SK-MEL-5 (cell line): Measurements from ENCODE around the gene PQBP1. TPM values are rescaled to one million over a fixed set of nuclear protein-coding genes. Genes with fewer than 3 reads are reported as not detected.
A peak's percentile ranks its signal among the peaks of the same experiment; 100 is the strongest.

Experiments
- DNase-seq: peaks from one replicate; pipeline ENCODE4 v3.0.0-alpha.2; 2016; ENCODE audit warnings: low read depth, low spot score
- in situ Hi-C: cut with HindIII; loops from 2 replicates; pipeline ENCODE4 v1.10.0; 2016; ENCODE audit warnings: low sequenced_read_pairs, high pct_unique_total_duplicates, low pct_unique_long_range_greater_than_20kb
- total RNA-seq: library from RNA; depleted of rRNA; stranded (reverse); fragments of >200 nt; shearing (Covaris generic); gene quantifications from 2 replicates; pipeline ENCODE4 v1.2.3, GENCODE V29; 2014

PQBP1 gene
- total RNA-seq, 1 experiment from 2014 or later: 50.3 TPM

DNA sequence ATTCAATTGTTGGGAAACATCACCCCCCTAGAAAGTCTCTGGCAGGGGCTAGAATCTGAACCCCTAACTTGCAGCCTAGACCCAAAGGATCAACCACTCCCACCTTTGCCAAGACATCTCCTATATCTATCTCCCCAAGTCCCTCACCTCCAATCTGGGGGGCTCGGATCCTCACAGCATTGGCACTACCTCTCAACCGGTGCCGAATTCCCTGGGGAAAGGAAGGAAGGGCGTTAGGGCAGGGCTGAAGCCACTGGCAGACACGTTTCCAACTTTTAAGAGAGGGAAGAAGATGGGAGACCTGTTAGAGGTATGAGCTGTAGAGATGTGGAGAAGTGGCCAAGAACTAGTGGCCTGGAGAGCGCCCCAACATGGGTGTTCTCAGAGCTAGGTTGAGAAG is 2.8 kb upstream of the PQBP1 start:
- DNase-seq: no peak
- in situ Hi-C loops: no loop called here

DNA sequence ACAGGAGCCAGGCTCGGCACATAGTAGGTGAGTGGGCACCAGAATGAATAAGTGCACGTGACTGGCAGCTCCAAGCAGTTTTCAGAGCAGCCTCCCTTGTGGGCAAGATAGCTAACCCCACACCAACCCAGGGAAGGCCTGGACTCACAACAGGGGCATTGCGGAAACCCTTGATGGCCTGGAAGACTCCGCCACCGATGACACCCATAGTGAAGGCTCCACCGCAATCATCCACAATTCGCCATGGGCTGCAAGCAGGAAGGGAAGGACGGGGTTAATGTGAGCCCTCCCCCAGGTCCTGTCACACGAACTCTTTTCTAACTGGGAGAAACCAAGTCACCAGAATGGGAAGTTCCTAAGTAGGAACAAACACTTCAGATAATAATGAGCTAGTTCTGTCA is 1.1 kb upstream of the PQBP1 start:
- peak; percentile 29 for DNase-seq
- in situ Hi-C loops: no loop called here

DNA sequence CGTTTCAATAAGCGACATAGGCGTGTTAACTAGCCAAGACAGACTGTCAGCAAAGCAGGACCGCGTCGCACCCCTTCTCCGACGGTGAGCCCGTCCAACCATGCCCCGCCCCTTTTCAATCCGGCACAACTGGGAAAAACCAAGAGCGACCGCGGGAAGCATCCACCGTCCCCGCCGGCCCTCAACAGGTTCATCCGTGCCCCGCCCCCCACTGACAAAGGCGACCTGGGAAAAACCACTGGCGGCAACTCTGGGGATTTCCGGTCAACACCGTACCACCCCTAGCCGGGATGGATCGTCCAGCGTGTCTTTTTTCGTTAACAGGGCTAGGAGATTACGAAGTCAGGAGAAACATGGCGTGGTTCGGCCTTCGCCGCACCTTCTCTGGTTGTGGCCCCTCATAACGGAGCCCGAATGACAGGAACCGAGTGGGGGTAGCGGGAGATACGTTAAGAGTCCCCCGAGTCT is 539 bp upstream of the PQBP1 start:
- in situ Hi-C loops: no loop called here
- peak; percentile 65 for DNase-seq

DNA sequence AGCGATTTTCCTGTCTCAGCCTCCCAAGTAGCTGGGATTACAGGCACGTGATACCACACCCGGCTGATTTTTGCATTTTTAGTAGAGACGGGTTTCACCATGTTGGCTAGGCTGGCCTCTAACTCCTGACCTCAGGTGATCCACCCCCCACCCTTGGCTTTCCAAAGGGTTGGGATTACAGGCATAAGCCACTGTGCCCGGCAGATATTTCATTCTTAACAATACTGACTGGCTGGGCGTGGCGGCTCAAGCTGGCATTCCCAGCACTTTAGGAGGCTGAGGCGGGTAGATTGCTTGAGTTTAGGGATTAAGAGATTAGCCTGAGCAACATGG is 1.3 kb downstream of the PQBP1 start:
- DNase-seq: no peak
- in situ Hi-C loops: no loop called here

DNA sequence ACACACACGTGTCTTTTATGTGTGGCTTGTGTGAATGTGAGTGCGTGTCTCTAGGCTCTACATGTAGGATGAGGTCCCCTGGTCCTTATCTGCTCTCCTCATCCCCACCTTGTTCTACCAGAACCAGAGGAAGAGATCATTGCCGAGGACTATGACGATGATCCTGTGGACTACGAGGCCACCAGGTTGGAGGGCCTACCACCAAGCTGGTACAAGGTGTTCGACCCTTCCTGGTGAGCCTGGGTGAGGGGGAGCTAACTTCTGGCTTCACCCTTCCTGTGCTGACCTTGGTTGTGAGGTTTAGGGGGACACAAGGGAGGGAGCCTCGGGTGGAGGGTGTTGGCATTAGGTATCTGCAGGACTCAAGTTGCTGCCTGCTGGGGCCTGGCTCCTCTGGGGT is 3.3 kb downstream of the PQBP1 start:
- in situ Hi-C loops: no loop called here

DNA sequence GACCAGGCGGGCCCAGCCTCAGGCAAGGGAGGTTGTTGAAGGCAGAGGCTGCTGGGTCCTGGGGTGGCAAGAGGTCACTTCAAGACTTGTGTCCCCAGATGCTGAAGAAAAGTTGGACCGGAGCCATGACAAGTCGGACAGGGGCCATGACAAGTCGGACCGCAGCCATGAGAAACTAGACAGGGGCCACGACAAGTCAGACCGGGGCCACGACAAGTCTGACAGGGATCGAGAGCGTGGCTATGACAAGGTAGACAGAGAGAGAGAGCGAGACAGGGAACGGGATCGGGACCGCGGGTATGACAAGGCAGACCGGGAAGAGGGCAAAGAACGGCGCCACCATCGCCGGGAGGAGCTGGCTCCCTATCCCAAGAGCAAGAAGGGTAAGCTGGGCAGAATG is 4.4 kb downstream of the PQBP1 start:
- in situ Hi-C loops: no loop called here
- no peak for DNase-seq

More for the DNA sequence above, 3.3 kb downstream of the PQBP1 start:
- DNase-seq: no peak

DNA sequence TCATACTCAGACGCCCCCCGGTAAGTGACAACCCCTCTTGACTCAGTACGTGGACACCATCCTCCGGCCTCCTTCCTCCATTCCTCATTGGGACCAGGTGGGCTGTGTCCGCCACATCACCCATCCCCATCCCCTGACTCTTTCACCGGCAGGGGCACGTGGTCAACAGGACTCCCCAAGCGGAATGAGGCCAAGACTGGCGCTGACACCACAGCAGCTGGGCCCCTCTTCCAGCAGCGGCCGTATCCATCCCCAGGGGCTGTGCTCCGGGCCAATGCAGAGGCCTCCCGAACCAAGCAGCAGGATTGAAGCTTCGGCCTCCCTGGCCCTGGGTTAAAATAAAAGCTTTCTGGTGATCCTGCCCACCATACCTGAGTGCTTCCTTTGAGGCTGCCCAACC is 5.0 kb downstream of the PQBP1 start:
- in situ Hi-C loops: no loop called here
- no peak for DNase-seq

DNA sequence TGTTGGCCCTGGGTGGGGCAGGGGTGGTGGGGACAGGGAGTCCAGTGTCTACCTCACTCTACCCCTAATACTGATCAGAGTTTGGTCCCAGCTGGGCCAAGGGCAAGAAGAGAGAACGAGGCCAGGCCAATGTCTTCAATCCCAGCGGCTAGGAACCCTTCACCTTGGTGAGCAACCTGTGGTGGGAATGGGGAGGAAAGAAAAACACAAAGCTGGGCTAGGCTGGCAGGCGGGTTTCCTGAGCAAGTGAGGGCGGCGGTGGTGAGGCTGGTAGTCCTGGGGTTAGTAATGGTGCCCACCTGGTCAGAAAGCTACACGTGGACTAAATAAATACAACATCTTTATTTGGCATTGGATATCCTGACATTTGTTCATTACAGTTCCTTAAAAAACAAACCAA is 5.6 kb downstream of the PQBP1 start:
- no peak for DNase-seq
- in situ Hi-C loops: no loop called here

DNA sequence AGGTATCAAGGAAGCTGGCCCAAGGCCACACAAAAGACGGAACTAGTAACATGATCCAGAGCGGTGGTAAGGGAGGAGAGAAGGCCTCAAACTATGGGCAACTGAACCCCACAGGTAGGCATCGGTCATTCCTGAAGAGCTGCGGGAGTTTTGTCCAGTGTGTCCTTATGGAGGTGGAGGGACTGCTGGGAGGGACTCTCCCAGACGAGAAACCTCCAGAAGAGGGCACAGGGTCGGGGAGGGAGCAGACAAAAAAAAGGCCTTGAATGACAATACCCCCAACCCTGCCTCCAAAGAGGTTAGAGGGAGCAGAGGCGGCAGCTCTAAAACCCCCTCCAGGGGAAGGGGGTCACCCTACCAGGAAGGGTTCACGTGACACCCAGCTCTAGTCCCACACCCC is 6.5 kb downstream of the PQBP1 start:
- in situ Hi-C loops: no loop called here
- DNase-seq: no peak

DNA sequence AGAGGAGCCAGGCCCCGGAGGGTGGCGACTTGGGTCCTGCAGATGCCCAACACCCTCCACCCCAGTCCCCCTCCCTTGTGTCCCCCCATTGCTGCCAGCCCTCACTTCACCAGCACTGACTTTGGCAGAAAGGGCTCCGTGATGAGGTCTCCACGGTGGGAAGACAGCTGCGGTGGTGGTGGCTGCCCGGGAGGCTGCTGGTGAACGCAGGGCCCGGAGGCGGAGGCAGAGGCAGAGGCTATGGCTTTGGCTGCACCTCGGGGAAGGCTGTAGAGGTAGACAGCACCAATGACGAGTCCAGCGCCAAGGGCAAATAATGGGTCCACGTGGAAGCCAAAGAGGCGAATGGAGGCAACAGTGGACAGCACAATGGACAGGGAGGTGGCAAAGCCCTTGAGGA is 6.9 kb downstream of the PQBP1 start:
- no peak for DNase-seq
- in situ Hi-C loops: no loop called here

DNA sequence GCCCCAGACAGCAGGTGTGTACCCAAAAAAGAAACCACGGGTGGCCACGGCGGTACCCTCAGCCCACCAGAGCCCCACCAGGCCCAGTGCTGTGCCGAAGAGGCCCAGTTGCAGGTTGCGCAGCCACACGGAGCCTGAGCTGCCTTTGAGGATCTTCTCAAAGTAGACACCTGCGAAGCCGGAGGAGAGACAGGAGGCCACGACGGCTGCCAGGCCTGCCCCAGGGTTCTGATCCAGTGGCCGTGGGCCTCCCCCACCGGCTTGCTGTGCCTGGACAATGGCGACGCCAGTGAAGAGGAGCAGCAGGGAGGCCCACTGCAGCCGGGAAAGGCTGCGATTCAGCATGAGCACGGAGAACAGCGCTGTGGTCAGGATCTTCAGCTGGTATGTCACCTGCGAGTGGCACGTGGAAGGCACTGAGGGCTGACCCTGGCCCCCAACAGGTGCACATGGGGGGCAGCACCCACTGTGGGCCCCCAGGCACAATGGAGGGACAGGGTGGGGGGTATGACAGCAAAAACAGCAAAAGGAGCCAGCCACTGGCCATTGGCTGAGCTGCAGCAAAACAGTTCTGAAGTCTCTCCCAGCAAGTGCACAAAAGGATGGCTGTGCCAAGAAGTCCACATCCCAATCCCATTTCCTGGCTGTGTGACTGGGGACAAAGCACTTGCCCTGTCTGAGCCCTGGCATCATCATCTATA is 7.5 kb downstream of the PQBP1 start:
- in situ Hi-C loops: no loop called here
- no peak for DNase-seq

DNA sequence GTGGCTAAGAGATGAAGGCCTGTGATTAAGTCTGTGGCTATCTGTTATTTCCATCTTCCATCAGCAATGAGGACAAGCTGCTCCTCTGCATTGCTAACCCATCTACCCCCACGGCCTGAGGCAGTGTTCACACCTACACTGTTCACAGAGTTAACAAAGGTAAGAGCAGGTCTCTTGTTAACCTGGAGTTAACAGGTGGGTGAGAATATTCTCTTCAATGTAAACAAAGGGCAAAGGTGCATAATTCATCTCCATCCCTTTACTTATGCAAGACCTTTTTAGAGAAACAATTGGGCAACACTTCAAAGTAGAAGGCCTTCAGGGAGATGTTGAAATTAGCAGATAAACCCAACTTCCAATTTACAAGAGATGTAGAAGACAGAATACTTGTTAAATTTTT is 10.9 kb downstream of the PQBP1 start:
- in situ Hi-C loops: no loop called here
- no peak for DNase-seq

DNA sequence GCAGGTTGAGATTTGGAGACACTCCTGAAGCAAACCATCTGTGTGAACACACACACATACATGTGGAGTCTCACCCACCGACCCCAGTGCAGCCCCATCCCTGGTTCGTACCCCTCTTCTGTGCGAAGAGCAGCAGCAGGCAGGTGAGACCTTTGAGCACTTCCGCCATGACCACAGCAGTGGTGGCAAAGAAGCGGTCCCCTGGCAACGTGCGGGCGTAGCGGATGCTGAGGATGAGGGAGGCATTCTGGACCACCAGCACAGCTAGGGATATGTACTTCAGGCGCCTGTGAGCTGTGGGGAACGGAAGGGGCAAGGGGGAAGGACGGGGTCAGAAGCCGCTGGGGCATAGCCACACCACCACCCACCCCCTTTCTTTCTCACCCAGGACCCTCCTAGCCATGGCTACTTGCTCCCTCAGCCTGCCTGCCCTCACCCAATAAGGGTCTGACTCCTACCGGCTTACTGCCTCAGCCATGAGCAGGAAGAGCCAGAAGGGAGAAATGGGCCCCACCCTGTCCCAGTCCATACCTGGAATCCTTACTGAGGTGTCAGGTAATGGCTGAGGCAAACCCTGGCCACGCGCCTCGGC is 12.1 kb downstream of the PQBP1 start:
- in situ Hi-C loops: no loop called here
- no peak for DNase-seq

DNA sequence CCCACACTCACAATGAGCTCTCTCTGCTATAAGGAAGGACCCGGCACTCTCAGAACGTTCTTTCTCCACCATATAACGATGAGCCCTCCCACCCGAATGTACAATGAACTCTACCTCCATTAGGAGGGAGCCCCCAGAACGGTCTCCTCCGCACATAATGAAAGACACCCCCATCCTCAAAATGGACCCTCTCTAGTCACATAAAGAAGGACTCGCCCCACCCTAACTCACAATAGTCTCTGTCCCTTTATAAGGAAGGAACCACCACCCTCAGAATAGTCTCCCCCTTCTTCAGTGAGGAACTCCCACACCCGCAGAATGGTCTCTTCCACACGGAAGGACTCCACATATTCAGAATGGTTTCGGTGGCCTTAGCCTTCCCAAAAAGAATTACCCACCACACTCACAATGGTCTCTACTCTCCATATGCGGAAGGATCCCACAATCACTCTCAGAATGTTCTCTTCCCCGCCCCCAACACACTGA is 13.2 kb downstream of the PQBP1 start:
- DNase-seq: no peak
- in situ Hi-C loops: no loop called here

DNA sequence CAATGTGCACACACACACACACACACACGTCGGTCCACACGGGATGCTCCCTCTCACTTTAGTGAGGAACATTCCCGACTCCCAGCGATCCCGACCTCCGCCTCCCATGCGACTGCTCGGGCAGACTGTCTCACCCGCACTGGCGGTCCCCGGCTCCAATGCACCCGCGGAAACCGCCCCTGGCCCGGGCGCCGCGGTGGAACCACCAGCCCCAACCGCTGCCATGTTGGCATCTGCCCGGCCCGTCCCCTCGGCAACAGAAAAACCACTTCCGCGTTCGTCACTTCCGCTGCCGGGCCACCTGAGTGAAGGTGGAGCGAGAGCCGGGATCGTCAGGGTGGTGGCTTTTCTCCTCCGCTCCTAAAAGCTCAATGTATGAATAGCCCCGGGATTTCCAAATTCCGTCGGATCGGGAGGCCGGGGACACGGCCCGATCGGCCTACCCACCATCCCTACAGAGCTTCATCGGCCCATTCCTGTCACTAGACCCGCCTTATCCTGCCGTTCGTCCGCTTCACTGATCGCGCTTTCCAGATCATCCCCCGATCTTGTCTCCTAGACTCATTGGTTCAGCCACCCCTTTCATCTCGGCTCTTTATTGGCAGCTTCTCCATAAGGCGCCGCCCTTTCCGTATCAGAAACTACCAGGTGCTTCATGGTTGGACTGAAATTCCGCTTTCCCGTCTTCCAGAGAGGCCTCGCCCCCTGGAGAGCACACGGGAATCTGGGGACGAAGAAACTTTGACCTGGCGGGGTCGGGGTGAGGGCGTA is 13.9 kb downstream of the PQBP1 start, which contains the start of gene SLC35A2:
TSS of gene SLC35A2 (minus strand) at position 235 of the 771 bp plus-strand sequence. CDS start at position 225, 10 bp downstream.
- DNase-seq: peak; percentile 65
- in situ Hi-C loops: no loop called here

DNA sequence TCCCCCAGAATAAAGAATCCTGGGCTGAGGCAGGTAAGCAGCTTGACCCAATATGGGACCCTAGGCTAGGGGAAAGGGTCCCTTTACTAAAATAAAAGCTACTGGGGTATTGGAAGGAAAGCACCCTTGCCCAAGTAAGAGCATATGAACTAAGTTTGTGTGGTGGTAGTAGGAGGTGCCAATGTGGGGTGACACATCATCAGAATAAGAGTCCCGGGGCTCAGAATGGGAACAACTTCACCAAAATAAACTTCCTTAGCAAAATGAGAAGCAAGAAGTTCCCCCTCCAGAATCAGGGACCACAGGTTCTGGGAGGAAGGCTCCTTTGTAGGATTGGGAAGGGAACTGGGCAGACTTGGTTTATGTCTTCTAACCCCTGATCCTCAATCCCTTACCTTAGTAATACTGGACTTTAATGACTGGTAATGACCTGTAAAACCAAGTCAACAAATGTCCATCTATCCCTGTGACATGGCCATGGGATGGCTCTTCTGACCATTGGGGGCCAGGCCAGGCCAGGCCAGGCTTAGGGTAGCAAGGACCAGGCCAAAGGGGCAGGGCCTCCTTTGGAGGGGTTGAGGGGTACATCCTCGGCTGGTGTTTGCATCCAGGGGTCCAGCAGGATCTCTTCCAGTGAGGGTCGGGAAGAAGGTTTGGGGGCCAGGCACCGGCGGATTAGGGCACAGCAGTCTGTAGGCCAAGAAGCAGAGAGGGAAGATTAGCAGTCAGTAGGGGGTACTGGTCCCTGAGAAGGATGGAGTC is 16.1 kb downstream of the PQBP1 start:
- in situ Hi-C loops: no loop called here
- no peak for DNase-seq

DNA sequence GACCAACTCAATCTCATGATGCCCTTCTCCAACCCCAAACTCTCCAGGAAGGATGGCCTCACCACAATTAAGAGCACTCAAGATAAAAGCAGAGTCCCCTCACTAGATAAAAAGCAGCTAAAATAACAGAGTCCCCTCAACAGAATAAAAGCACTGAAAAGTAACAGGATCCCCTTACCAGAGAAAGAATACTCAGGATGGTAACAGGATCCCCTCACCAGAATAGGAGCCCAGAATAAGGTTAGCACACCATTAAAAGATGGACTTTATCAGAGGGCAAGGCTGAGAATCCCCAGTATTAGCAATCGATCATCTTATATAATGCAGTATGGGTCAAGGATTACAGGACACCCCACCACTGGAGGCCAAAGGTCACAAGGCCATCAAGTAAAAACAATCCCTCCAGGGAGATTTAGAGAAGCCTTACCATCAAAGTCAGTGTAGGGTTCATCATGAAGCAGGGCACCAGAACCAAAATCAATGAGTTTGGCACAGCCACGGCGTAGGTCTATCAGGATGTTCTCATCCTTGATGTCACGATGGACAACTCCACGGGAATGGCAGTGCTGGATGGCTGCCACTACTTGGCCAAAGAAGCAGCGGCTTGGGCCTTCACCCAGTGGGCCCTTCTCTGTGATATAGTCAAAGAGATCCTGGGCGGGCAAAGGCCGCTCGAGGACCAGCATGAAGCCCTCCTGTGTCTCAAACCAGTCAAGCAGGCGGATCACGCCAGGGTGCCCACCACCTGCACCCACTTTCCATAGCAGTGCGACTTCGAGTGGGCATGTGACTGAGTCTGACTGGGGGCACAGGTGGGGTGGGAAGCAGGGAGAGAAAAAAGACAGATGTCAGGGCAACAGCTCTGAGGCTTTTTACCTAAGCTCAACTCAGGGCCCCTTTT is 17.1 kb downstream of the PQBP1 start:
- in situ Hi-C loops: no loop called here
- no peak for DNase-seq
